Stimulated activated CD8-positive, alpha-beta memory T cell treated with anti-CD3 and anti-CD28 coated beads, Interleukin-7, amount 100 ng/mL, for 4 hours (primary cell): ENCODE data around the gene ATP6V0B.
A peak's percentile ranks its signal among the peaks of the same experiment; 100 is the strongest.

Experiments
- DNase-seq, 2 donors: peaks; one replicate each; pipeline ENCODE4 v3.0.0-alpha.2; 2020; ENCODE audit warnings: low read depth in 2 of 2

Gene ATP6V0B

DNA sequence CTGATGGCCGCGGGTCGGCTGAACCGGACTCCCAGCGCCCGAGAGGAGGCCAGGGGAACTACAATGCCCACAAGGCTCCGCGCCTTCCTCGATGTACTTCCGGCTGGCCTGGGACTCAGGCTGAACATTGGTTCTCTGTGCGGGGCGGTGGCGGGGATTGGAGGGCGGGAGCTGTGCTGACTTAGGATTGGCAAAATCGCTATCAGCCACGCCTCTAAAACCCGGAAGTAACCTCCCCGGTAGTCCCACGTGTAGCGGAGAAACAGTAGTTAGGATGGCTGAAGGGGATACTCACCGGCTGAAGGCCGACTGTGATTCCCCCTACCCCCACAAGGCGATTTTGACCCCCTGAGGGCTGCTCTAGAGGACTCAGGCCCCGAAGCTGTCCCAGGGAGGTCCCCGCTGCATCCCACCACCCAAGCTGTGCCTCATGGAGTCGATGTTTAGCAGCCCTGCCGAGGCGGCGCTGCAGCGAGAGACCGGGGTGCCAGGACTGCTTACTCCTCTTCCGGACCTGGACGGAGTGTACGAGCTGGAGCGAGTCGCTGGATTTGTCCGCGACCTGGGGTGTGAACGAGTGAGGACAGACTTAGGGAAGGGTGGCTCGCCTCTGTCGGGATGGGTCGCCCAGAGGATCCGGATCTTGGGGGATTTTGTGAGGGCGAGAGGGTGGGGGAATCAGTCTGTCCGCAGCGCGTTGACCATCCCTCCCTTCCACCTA is 4.9 kb upstream of the ATP6V0B start, which contains the start of gene DPH2:
DPH2 (plus strand) TSS at position 265 of the 721 bp plus-strand sequence; CDS start at position 431, 166 bp downstream.
- peak; percentile 95 for DNase-seq

DNA sequence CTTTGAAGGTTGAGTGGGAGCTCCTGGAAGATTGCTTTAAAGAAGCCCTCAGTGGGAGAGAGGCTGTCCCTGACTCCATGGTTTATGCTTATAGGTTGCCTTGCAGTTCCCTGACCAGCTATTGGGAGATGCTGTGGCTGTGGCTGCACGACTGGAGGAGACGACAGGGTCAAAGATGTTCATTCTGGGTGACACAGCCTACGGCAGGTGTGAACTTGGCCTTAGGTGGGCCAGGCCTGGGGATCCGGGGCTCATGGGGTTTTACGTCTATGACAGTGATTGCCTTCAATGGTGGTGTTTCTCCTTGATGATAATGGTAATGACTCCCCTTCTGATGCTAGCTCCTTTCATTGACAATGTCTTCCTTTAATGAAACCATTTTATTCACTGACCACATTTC is 4.3 kb upstream of the ATP6V0B start:
- no peak for DNase-seq

DNA sequence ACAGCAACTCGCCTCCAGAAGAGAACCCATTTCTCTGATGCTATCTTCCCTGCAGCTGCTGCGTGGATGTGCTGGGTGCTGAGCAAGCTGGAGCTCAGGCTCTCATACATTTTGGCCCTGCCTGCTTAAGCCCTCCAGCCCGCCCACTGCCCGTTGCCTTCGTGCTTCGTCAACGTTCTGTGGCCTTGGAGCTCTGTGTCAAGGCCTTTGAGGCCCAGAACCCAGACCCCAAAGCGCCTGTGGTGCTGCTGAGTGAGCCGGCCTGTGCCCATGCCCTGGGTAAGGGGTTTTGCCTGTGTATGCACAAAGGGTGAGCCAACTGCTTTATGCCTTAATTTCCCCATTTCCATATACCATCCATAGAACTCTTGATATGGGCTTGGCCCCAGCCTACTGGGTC is 3.8 kb upstream of the ATP6V0B start:
- DNase-seq, result no peak

DNA sequence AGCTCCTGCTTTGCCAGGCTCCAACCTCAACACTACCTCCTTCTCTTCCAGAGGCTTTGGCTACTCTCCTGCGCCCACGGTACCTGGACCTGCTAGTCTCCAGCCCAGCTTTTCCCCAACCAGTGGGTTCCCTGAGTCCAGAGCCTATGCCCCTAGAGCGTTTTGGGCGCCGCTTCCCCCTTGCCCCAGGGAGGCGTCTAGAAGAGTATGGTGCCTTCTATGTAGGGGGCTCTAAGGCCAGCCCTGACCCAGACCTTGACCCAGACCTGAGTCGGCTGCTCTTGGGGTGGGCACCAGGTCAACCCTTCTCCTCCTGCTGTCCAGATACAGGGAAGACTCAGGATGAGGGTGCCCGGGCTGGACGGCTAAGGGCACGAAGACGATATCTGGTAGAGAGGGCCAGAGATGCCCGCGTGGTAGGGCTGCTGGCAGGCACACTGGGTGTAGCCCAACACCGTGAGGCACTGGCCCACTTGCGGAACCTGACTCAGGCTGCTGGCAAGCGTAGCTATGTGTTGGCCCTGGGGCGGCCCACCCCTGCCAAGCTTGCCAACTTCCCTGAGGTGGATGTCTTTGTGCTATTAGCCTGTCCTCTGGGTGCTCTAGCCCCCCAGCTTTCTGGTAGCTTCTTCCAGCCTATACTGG is 3.3 kb upstream of the ATP6V0B start:
- no peak for DNase-seq

DNA sequence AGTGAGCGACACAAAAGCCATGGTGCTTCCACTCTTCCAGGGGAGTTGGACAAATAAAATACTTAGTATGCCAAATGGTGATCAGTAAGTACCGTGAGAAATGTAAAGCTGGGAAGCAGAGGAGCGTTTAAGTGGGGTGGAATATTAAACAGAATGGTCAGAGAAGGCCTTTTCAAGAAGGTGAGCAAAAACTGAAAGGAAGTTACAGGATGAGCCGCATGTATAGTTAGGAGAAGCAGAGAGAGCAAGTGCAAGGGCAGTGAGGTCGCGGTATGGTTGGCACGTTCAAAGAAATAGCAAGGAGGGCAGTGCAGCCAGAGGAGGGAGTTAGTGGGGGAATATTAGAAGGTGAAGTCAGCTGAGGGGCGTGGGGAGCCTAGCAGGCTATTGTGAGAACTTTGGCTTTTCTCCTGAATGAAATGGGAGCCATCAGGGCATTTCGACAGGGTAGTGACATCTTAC is 748 bp upstream of the ATP6V0B start:
- no peak for DNase-seq

DNA sequence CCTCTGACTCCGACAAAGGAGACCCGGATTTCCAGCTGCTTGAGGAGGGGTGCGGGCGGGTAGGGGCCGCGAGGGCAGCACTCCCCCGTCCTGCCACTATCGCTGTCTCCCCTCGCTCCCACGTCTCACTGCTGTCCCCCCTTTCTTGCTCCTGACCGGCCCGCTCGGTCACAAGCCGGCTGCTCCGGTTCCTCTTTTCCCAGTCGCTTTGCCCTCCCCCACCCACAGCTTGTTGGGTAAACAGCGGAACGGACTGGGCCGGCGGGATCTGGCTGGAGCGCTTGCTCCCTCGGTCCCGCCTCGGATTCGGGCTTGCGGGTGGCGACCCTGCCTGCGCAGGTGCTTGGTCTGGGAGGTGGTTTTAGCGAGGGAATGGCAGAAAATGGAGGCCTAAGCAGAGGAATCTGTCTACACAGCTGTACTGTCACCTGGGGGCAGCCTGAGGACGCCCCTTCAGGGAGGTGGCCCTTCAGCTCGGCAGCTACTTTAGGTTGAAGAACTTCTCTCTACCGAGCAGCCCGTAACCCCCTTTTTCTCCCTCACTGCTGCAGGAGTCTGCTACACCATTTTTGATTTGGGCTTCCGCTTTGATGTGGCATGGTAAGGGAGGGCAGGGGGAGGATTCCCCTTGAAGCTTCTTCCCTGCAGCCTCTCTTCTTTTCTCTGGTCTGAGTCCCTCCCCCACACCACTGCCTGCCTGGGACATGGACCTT is 645 bp downstream of the ATP6V0B start:
- DNase-seq, result no peak

DNA sequence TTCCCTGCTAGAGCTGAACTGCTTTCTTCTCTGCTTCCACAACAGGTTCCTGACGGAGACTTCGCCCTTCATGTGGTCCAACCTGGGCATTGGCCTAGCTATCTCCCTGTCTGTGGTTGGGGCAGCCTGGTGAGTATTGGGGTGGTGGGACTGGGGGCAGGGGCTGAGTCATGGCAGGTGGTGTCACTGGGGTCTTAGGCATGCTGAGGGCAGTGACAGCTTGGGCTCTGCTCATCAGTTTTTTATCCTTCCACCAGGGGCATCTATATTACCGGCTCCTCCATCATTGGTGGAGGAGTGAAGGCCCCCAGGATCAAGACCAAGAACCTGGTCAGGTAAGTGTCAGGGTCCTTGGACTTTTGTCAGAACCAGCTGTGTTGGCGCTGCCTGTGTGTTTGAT is 1.3 kb downstream of the ATP6V0B start:
- DNase-seq, result no peak

DNA sequence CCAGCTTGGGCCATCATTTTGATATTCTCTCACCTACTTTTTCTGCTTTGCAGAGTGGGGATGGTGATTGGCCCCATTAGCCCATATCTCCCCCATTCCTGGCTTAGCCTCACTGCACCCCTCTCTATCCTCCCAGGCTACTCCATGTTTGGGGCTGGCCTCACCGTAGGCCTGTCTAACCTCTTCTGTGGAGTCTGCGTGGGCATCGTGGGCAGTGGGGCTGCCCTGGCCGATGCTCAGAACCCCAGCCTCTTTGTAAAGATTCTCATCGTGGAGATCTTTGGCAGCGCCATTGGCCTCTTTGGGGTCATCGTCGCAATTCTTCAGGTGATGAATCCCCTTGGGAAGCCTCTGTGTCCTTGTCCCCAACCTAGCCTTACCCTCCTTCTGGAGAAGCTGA is 2.1 kb downstream of the ATP6V0B start:
- DNase-seq, result no peak

DNA sequence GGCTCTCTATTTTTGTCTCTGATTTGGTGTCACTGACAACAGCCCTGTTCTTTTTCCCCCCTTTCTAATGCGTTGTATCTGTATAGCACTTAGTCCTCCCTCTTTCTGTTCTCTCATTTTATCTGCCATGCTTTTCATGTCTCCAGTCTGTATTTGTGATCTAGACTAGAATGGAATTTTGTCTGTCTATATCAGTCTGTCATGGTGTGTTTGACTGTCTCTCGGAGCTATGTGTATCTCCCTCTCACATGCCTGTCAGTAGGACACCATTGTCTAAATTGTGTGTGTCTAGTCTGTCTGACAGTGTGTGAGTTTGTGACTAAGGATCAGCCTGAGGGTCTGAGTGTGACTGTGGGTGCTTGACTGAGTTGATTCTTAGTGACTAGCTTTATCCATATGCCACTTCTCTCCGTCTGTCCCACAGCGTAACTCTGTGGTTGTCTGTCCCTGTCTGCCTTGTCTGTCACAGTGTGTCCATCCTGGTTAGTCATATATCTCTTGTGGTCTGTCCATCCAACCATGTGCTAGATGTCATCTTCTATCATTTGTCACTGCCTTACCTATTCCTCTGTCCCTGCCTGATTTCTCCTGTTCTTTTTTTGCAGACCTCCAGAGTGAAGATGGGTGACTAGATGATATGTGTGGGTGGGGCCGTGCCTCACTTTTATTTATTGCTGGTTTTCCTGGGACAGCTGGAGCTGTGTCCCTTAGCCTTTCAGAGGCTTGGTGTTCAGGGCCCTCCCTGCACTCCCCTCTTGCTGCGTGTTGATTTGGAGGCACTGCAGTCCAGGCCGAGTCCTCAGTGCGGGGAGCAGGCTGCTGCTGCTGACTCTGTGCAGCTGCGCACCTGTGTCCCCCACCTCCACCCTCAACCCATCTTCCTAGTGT is 2.9 kb downstream of the ATP6V0B start:
- no peak for DNase-seq

DNA sequence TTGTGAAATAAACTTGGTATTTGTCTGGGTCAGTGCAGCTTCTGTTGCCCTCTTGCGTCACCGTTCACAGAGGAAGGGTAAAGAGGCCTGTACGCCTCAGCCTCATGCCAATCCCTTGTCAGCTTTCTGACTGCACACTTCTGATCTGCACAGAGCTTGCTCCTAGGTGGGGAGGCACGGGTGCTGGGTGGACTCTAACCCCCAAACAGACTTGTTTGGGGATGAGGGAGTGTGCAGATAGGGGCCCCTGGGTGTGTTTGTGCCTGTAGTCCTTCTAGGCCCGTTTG is 3.4 kb downstream of the ATP6V0B start:
- DNase-seq, result no peak

DNA sequence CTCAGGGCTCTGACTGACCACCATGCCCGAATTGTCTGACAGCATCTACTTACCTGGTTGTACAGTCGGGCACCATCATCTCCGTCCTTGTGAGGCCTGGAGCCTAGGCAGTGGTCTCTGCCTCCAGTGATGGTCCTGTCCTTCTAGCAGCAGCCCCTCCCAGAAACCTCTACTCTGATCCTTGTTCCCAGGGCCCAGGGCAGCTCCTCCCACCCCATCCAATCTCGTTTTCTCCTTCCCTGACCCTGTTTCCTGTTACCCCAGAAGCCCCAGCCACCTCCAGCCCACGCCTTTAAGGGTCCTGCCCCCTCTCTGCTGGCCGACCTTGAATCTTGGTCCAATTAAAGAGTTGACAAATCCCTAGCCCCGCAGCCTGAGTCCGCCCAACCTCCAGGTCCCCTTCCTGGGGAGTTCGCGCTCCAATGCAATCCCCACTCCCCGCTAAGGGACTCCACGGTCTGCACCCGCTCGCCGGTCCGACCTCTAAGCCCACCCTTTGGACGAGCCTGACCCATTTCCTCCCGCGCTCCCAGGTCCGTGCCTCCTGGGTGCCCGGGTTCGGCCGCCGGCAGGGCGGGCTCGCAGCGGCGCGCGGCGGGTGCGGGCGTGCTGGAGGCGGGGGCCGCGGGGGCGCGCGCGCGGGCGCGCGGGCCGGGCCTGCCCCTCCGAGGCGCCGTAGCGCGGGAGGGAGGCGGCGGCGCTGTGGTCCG is 3.9 kb downstream of the ATP6V0B start, which contains the start of gene B4GALT2:
B4GALT2 (plus strand) TSS at position 660 of the 710 bp plus-strand sequence. CDS start 1,951 bp downstream, outside the sequence.
- DNase-seq, result peak in 1 of 2 donors; percentile 34

DNA sequence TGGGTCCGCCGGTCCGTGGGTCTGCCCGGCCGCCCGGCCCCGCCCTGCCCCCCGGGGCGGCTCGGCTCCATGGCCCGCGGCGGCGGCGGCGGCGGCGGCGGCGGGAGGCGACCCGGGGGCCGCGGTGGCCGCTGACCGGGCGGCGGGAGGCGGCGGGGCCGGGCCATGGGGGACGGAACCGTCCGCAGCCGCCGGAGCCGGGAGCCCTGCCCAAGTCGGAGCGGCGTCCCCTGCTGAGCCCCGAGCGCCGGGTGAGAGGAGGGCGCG is 4.4 kb downstream of the ATP6V0B start:
- DNase-seq, result no peak

DNA sequence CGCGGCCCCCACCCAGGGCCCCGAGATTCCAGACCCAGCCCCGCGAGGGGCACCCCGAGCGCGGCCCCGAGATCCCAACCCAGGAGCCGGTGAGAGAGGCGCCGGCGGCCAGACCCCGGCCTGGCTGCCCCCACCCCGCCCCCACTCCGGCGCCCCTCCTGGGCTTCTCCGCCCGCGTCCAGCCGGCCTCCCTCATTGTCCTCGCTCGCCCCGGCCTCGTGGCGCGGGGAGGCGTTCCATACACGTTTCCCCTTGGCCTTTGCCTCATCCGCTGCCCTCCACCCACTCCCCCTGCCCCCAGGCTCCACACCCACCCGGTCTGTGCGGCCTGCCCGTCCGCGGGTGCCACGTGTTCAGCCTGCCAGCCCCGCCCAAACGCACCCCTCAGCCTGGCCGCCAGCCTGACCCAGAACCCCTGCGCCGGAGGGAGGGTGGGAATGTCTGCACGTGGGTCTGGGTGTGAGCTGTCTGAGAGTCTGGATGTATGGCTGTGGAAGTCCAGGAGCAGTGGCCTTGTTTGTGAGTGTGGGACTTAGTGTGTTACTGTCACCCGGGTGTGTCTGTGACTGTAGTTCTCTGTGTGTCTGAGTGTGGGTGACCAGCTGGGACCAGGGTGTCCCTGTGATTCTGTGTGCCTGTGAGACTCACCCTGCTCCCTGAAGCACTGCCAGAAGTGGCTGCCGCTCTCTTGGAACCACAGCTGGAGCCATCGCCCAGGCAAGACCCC is 4.9 kb downstream of the ATP6V0B start:
- DNase-seq, result peak in 1 of 2 donors; percentile 26

DNA sequence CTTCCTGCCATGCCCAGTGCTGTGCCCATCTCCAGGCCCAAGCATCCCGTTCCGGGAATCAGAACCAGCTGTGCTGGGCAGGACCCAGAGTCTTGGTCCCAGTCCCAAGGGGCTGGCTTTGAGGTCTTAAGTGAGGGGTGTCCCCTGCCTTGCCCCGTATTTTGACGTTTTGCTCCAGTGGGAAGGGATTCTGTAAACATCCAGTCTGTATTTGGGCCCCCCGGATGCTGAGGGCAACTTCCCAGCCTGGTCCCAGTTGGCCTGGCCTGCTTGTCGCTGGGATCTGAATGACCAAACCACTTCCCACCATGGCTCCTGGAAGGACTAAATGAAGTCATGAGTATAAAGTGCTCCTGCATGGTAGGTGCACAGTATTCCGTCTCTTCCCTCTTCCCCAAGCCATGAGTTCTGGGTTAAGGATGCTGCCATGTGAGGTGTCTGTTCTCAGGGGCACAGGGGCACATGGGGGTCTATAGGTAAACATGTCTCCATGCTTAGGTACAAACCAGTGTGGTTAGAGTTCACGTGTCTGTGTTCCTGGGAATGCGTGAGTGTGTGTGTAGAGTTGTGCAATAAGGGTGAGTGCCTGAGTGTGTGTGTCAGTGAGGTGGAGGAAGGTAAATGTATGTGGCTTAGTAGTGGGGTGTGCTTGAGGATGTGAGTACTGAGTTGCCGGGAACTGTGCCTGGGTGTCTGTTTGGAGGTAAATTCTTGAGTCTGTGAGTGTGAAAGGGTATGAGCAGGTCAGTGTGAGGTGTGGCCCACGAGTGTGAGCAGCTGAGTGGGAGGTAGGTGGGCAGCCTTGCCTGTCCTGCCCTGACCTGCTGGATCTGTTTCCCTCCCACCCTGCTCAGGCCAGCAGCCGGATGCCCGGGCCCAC is 5.7 kb downstream of the ATP6V0B start:
- DNase-seq, result no peak

DNA sequence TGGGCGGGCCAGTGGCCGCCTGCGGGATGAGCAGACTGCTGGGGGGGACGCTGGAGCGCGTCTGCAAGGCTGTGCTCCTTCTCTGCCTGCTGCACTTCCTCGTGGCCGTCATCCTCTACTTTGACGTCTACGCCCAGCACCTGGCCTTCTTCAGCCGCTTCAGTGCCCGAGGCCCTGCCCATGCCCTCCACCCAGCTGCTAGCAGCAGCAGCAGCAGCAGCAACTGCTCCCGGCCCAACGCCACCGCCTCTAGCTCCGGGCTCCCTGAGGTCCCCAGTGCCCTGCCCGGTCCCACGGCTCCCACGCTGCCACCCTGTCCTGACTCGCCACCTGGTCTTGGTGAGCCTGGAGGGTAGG is 6.4 kb downstream of the ATP6V0B start:
- DNase-seq, result no peak

DNA sequence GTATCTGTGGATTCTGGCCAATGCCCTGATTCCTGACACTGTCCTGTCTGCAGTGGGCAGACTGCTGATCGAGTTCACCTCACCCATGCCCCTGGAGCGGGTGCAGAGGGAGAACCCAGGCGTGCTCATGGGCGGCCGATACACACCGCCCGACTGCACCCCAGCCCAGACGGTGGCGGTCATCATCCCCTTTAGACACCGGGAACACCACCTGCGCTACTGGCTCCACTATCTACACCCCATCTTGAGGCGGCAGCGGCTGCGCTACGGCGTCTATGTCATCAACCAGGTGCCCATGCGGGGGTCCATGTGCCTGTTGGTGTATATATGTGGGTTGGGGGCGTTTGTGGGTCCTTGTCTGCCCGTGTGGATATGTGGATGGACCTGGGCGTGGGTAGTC is 6.9 kb downstream of the ATP6V0B start:
- DNase-seq, result no peak

DNA sequence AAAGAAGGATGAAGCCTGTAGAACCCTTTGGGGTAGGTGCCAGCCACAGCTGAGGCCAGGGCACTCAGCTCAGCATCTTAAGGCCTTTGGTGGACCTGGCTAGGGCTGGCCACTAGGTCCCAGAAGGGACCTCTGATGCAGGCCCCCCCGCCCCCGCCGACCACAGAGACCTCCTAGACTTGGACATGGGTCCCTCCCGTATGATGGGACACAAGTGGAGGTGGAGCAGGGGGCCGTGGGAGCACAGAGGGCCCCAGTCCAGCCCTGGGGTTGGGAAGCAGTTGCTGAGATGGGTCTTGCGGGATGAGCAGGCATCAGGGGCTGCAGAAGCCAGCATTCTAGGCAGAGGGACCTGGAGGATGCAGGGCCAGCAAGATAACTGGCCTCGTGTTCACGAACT is 7.5 kb downstream of the ATP6V0B start:
- DNase-seq, result no peak

DNA sequence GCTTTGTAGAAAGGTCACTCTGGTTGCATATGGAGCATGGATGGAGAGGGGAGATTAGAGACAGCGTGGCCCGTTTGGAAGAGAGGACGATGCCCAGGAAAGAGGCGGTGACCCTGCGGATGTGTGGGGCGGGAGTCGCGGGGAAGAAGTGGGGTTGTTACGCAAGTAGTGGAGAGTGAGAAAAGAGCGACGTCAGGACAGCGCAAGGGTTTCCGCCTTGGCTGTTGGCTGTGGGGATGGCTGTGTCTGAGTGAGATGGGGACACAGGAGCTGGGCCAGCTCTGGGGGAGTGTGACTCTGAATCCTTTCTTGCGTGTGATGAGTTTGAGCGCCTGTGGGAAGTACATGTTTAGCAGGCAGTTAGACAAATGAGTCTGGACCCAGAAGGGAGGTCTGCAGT is 8.0 kb downstream of the ATP6V0B start:
- DNase-seq, result no peak

DNA sequence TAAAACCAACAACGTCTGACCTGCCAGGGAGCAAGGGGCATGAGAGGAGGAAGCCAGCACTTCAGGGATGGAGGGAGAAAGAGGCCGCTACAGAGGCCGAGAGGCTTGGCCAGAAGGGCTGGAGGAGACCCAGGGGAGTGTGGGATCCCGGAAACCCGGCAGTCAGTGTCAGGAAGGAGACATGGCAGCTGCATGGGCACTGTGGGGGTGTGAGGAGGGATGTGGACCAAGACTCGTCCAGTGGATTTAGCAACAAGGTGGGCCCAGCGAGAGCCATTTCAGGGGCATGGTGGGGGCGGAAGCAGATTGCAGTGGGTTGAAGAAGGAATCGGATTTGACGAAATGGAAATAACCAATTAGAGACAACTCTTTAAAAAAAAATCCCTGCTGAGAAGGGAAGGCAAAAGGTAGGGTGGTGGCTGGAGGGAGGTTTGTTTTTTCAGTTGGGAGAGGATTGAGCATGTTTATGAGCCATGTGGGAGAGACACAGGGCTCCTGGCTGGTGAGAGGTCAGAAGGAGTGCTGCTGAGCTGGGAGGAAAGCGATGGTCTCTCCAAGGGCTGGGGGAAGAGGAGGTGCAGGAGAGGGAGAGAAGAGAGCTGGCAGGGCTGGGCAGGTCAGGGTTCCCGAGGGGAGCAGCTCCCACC is 8.6 kb downstream of the ATP6V0B start:
- DNase-seq, result no peak
